GM12873 (cell line): ENCODE measurements around the gene NUP188.

Source experiments
- TF ChIP-seq, protein P1 (sequence below): IDR thresholded peaks from 2 replicates; pipeline ENCODE4 v1.5.1; 2012; ENCODE audit warnings: low read depth, mild to moderate bottlenecking, moderate library complexity, low read length, control low read depth; ENCODE audit not compliant: insufficient read depth; ENCODE audit errors: missing control alignments

NUP188 gene

GRCh38 chr9:128940271-128940921 lies 7.1 kb upstream of the NUP188 start:
- TF ChIP-seq, protein P1, sequence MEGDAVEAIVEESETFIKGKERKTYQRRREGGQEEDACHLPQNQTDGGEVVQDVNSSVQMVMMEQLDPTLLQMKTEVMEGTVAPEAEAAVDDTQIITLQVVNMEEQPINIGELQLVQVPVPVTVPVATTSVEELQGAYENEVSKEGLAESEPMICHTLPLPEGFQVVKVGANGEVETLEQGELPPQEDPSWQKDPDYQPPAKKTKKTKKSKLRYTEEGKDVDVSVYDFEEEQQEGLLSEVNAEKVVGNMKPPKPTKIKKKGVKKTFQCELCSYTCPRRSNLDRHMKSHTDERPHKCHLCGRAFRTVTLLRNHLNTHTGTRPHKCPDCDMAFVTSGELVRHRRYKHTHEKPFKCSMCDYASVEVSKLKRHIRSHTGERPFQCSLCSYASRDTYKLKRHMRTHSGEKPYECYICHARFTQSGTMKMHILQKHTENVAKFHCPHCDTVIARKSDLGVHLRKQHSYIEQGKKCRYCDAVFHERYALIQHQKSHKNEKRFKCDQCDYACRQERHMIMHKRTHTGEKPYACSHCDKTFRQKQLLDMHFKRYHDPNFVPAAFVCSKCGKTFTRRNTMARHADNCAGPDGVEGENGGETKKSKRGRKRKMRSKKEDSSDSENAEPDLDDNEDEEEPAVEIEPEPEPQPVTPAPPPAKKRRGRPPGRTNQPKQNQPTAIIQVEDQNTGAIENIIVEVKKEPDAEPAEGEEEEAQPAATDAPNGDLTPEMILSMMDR = no peak

GRCh38 chr9:128940946-128941755 lies 6.3 kb upstream of the NUP188 start:
- TF ChIP-seq, protein P1 = no peak

- TF ChIP-seq, protein P1 = no peak
Measured at GRCh38 chr9:128943832-128944620, 3.5 kb upstream of the NUP188 start.

DNA sequence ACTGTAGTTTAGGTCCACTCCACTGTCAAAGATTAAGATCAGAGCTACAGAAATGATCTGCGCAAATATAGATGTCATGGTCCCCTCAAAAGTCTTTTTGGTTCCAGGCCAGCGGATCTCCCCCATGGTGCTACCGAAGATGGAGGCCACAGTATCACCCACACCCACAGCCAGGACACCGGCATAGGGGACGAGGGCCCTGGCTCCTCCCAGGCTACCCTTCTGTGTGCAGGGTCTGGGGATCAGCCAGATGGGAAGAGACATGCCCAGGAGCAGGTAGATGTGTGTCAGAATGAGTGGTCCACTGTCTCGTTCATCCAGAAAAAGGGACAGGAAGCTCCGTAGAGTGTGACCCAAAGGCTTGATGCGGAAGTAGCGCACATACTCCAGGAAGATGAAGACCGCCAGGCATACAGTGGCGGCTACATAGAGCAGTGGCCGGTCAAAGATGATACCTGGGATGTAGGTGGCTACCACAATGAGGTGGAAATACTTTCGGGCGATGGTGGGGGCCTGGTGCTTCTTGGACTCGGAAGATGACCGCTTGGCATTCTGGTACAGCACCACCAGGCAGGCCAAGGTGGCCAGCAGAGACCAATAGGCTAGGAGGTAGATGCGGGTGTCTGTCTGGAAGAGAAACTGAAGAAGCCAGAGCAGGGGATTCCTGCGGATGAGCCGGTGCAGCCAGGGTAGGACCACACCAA lies 1.5 kb upstream of the NUP188 start:
- TF ChIP-seq, protein P1 = no peak

GRCh38 chr9:128946571-128947276 lies 775 bp upstream of the NUP188 start:
- TF ChIP-seq, protein P1 = no peak

DNA sequence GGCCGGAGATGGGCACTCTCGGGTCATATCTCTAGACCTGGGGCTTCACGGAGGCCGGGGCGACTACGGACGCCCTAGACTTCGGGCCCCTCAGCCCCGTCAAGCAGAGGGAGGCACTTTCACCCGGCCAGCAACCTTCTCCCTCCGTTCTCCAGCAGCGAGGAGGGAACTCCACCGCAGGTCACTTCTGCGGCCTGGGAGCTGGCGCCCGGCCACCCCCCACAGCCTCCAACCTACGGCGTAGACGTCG lies 297 bp upstream of the NUP188 start:
- TF ChIP-seq, protein P1 = no peak
